Ovary (tissue), 3 donors: Measurements from ENCODE around the gene CROCC2.

Experiments
- CTCF ChIP-seq, 3 donors: fragments of 450-650 bp in 2 of 3; fragments of 200-600 bp in 1 of 3; IDR thresholded peaks; one replicate each; pipeline versions ENCODE4 v1.5.1 to v1.8.0; 2016 to 2022; ENCODE audit warnings: antibody characterized with exemption in 3 of 3, mild to moderate bottlenecking in 1 of 3
- EP300 ChIP-seq: sonication (generic); formaldehyde crosslinking; IDR thresholded peaks from one replicate; pipeline ENCODE4 v1.6.1; 2017; ENCODE audit warnings: antibody characterized with exemption
- POLR2A ChIP-seq: fragments of 450-650 bp; IDR thresholded peaks from one replicate; pipeline ENCODE4 v1.6.1; 2017; ENCODE audit warnings: antibody characterized with exemption, mild to moderate bottlenecking, moderate library complexity
- donor health status: DM: no; HTN: no; CAD: no.

GRCh38 chr2:240990266-240990529 lies 84.1 kb downstream of the CROCC2 start:
- no peak for TF ChIP-seq CTCF (IDR thresholded peaks at IDR 0.05)
- TF ChIP-seq POLR2A: no peak
- TF ChIP-seq EP300: no peak
